Activated T-cell treated with anti-CD3 and anti-CD28 coated beads, Interleukin-2, amount 50 U/mL, for 48 hours (primary cell): ENCODE data around the gene ADGRG6.

Experiments
- DNase-seq, 2 experiments: peaks; one replicate each; pipeline ENCODE4 v3.0.0-alpha.2; 2020

The ADGRG6 gene

GRCh38 chr6:142378138-142378875, 76.5 kb downstream of the ADGRG6 start:
- DNase-seq = no peak

GRCh38 chr6:142380626-142381025, 78.8 kb downstream of the ADGRG6 start:
- no peak for DNase-seq

- no peak for DNase-seq
Measured at GRCh38 chr6:142381181-142381580, 79.4 kb downstream of the ADGRG6 start.

GRCh38 chr6:142381845-142382378, 80.1 kb downstream of the ADGRG6 start:
- DNase-seq = no peak

GRCh38 chr6:142384519-142385254, 82.9 kb downstream of the ADGRG6 start:
- DNase-seq = no peak

GRCh38 chr6:142385352-142385751, 83.5 kb downstream of the ADGRG6 start:
- no peak for DNase-seq

GRCh38 chr6:142386657-142387056, 84.8 kb downstream of the ADGRG6 start:
- DNase-seq = no peak

GRCh38 chr6:142387997-142388815, 86.4 kb downstream of the ADGRG6 start:
- no peak for DNase-seq

GRCh38 chr6:142395266-142395665, 93.5 kb downstream of the ADGRG6 start:
- DNase-seq = no peak

- DNase-seq = no peak
Measured at GRCh38 chr6:142395768-142396231, 94.0 kb downstream of the ADGRG6 start.

- no peak for DNase-seq
Measured at GRCh38 chr6:142398353-142398752, 96.5 kb downstream of the ADGRG6 start.

- DNase-seq = no peak
Measured at GRCh38 chr6:142399739-142400138, 97.9 kb downstream of the ADGRG6 start.

- no peak for DNase-seq
Measured at GRCh38 chr6:142400495-142400894, 98.7 kb downstream of the ADGRG6 start.

GRCh38 chr6:142401838-142402237, 100.0 kb downstream of the ADGRG6 start:
- DNase-seq = no peak

GRCh38 chr6:142404751-142405150, 102.9 kb downstream of the ADGRG6 start:
- DNase-seq = no peak

GRCh38 chr6:142406131-142406530, 104.3 kb downstream of the ADGRG6 start:
- no peak for DNase-seq

- no peak for DNase-seq
Measured at GRCh38 chr6:142407685-142408273, 106.0 kb downstream of the ADGRG6 start.

GRCh38 chr6:142408409-142408808, 106.6 kb downstream of the ADGRG6 start:
- DNase-seq = no peak

GRCh38 chr6:142409794-142410193, 108.0 kb downstream of the ADGRG6 start:
- DNase-seq = no peak

- no peak for DNase-seq
Measured at GRCh38 chr6:142411145-142411544, 109.3 kb downstream of the ADGRG6 start.

GRCh38 chr6:142412241-142412640, 110.4 kb downstream of the ADGRG6 start:
- DNase-seq = no peak

GRCh38 chr6:142412658-142413057, 110.9 kb downstream of the ADGRG6 start:
- DNase-seq = no peak

- DNase-seq = no peak
Measured at GRCh38 chr6:142413111-142413510, 111.3 kb downstream of the ADGRG6 start.
